Lower leg skin (tissue), 3 donors: ENCODE measurements around the gene NNT.

ENCODE experiments used
- POLR2A ChIP-seq, 2 donors: fragments of 450-650 bp; IDR thresholded peaks; one replicate each; pipeline ENCODE4 v1.6.1; 2016 to 2017; ENCODE audit warnings: antibody characterized with exemption in 2 of 2, mild to moderate bottlenecking in 1 of 2, moderate library complexity in 1 of 2
- TF ChIP-seq, protein P1 (sequence below), 3 donors: fragments of 450-650 bp; IDR thresholded peaks; one replicate each; pipeline ENCODE4 v1.5.1; 2016; ENCODE audit warnings: antibody characterized with exemption in 3 of 3, mild to moderate bottlenecking in 3 of 3, moderate library complexity in 2 of 3

- TF ChIP-seq, protein P1, sequence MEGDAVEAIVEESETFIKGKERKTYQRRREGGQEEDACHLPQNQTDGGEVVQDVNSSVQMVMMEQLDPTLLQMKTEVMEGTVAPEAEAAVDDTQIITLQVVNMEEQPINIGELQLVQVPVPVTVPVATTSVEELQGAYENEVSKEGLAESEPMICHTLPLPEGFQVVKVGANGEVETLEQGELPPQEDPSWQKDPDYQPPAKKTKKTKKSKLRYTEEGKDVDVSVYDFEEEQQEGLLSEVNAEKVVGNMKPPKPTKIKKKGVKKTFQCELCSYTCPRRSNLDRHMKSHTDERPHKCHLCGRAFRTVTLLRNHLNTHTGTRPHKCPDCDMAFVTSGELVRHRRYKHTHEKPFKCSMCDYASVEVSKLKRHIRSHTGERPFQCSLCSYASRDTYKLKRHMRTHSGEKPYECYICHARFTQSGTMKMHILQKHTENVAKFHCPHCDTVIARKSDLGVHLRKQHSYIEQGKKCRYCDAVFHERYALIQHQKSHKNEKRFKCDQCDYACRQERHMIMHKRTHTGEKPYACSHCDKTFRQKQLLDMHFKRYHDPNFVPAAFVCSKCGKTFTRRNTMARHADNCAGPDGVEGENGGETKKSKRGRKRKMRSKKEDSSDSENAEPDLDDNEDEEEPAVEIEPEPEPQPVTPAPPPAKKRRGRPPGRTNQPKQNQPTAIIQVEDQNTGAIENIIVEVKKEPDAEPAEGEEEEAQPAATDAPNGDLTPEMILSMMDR (IDR thresholded peaks at IDR 0.05) = no peak
- TF ChIP-seq POLR2A (IDR thresholded peaks at IDR 0.05) = no peak
Observed at GRCh38 chr5:43661102-43661501, 58.1 kb downstream of the NNT start.
